Bronchial epithelial cell (primary cell): ENCODE data around the gene PGLYRP2. TPM values are rescaled to one million over a fixed set of nuclear protein-coding genes. Genes with fewer than 3 reads are reported as not detected.

Experiments
- DNase-seq: peaks from one replicate; pipeline ENCODE4 v3.0.0-alpha.2; 2010; ENCODE audit warnings: low read depth
- FAIRE-seq: peaks from 2 replicates; lab custom pipeline; 2011; peaks lifted over from hg19 to GRCh38; lab: Jason Lieb, UNC
- H3K27me3 ChIP-seq: 2 replicates; pipeline ENCODE4 v1.5.1; 2011; ENCODE audit warnings: low read length; ENCODE audit not compliant: control insufficient read depth, insufficient read depth
- H3K36me3 ChIP-seq: 2 replicates; pipeline ENCODE4 v1.5.1; 2011; ENCODE audit warnings: low read length; ENCODE audit not compliant: control insufficient read depth, insufficient read depth
- H3K4me3 ChIP-seq: 2 replicates; pipeline ENCODE4 v1.5.1; 2011; ENCODE audit warnings: mild to moderate bottlenecking, low read depth, low read length, control low read depth
- CTCF ChIP-seq: IDR thresholded peaks from 2 replicates; pipeline ENCODE4 v1.5.1; 2011; ENCODE audit warnings: mild to moderate bottlenecking, moderate library complexity, low read length, control low read depth, inconsistent platforms; ENCODE audit not compliant: insufficient read depth, severe bottlenecking
- total RNA-seq: library from RNA; depleted of rRNA; stranded (reverse); fragments of >200 nt; gene quantifications from 2 replicates; pipeline ENCODE4 v1.2.1, GENCODE V29; 2014

Gene PGLYRP2
- total RNA-seq, 1 donor from 2014 or later: not detected

DNA sequence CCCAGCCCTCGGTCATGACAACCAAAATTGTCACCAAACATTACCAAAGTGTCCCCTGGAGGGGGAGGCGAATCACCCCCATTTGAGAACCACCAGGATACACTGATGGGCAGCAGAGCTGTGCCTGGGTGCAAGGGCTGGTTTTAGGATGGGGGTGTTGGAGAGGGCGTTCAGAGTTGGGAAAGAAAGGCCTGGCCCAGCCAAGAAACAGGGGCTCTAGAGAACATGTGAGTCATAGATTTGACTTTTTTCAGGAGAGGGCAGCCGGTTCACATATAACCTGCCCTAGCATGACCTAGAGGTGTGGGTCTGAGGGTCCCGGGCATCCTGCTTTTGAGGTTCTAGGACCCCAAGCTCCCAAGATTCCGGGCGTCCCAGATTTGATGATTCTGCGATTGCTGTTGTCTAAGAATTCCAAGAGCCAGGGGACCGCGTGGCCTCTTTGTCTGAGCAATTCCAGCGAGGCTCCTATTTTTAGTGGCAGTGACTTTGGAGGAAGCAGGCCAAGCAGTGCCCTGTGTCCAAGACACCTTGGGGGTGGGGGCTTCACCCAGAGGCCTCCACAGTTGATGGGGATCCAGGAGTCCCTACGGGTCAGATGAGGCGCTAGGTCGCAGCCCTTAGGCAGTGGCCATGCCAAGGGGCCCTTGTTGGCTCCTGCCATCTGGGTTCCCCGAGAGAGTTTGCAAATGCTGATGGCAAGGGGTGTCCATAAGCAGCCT lies 34.6 kb downstream of the PGLYRP2 start:
- FAIRE-seq (no peak), DNase-seq (no peak)
- TF ChIP-seq CTCF: no peak
- H3K36me3 ChIP-seq: no peaks in the 10 kb centered on the region
- no peaks in the 10 kb centered on the region for H3K27me3 ChIP-seq
- no peak overlapping the region for H3K4me3 ChIP-seq

- Histone ChIP-seq H3K4me3 (no peak overlapping the region), H3K27me3 (no peaks in the 10 kb centered on the region), H3K36me3 (no peaks in the 10 kb centered on the region)
- FAIRE-seq (no peak), DNase-seq (no peak)
- TF ChIP-seq CTCF: no peak
Observed at GRCh38 chr19:15443838-15444237, 35.5 kb downstream of the PGLYRP2 start.

DNA sequence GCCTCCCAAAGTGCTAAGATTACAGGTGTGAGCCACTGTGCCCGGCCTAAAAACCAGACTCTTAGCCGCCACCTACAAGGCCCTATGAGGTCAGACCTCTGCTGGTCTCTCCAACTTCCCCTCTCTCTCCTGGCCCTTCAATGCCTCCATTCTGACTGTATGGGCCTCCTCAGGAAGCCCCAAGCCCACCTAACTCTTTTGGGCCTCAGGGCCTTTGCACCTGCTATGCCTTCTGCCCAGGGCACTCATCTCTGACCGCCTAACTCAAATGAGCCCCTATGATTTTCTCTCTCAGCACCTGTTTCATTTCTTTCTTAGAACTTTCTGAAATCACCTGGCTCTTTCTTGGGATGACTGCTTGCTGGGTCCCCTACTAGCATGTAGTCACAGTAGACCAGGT lies 36.0 kb downstream of the PGLYRP2 start:
- no peak for DNase-seq
- no peak for FAIRE-seq
- no peak for TF ChIP-seq CTCF
- Histone ChIP-seq H3K4me3 (no peak overlapping the region), H3K36me3 (no peaks in the 10 kb centered on the region), H3K27me3 (no peaks in the 10 kb centered on the region)

DNA sequence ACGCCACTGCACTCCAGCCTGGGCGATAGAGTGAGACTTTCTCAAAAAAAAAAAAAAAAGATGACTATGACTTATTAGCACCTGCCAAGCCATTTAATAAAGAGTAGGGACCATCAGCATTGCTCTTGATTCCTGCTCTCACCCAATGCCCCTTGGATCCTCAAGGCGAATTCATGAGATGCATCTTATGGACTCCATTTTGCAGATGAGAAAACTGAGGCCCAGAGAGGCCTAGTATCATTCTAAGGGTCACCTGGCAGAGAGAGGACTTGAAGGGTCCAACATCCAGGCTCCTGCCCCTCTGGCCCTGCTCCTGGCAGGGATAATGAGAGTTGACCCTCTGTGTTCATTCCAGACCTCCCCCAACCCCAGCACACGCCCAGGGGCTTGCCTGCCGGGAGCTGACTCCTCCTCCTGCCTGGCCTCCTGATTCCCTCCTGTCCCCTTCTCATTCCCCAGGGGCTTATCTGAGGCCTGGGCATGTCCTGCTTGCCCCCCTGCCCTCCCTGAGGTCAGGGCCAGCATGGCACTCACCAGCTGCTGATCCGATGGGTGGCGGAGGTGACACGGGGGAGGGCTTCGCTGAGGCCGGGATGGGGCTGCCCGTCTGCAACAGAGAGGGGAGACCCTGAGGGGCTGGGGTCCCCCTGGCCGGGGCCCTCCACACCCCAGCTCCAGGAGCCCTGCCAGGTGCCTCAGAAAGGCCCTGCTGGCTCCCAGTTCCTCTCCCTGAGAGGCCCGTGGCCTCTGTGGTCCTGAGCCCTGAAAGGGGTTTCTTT lies 37.0 kb downstream of the PGLYRP2 start:
- no peak for TF ChIP-seq CTCF
- no peak for DNase-seq
- H3K36me3 ChIP-seq: no peaks in the 10 kb centered on the region

DNA sequence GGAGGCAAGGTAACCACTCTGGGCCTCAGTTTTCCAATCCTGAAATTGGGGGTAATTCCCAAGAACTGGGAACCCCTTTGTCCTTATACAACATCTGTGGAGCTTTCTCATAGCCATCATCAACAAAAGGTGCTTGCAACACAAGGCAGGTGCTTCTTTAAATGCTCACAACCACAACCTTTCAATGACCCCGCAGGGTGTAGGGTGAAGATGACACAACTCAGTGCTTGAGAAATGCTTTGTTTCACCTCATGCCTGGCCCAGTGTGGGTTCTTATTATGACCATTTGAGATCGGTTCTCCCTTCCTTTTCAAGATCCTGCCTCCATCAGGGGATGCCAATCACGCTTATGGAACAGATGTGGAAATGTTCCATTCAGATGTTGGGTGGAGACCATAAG lies 38.0 kb downstream of the PGLYRP2 start:
- H3K4me3 ChIP-seq: no peak overlapping the region
- H3K27me3 ChIP-seq: no peaks in the 10 kb centered on the region
- TF ChIP-seq CTCF: no peak
- DNase-seq (no peak), FAIRE-seq (no peak)
- no peaks in the 10 kb centered on the region for H3K36me3 ChIP-seq

More for the DNA sequence above, 37.0 kb downstream of the PGLYRP2 start:
- FAIRE-seq: no peak
- no peaks in the 10 kb centered on the region for H3K27me3 ChIP-seq
- no peak overlapping the region for H3K4me3 ChIP-seq
